Measurements from ENCODE around the gene RPL32. TPM values are rescaled to one million over a fixed set of nuclear protein-coding genes. Genes with fewer than 3 reads are reported as not detected.

Gene RPL32
- total RNA-seq, 1 donor from 2014 or later = 2,996 TPM

DNA sequence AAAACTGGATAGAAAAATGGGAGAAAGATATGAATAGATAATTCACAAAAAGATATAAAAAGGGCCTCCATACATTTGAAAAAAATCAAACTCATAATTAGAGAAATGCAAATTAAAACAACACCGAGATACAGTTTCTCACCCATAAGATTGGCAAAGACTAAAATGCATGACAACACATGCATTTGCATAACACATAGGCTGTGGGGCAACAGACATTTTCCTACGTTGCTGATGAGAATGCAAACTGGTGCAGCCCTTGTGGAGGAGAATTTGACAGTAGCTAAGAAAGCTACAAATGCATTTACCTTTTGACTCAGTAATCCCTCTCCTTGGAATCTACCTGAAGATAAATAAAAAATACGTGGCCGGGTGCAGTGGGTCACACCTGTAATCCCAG, 56.3 kb downstream of the RPL32 start:
- ChIA-PET CTCF (no interaction called here), POLR2A (no interaction called here)
- TF ChIP-seq, protein P1, sequence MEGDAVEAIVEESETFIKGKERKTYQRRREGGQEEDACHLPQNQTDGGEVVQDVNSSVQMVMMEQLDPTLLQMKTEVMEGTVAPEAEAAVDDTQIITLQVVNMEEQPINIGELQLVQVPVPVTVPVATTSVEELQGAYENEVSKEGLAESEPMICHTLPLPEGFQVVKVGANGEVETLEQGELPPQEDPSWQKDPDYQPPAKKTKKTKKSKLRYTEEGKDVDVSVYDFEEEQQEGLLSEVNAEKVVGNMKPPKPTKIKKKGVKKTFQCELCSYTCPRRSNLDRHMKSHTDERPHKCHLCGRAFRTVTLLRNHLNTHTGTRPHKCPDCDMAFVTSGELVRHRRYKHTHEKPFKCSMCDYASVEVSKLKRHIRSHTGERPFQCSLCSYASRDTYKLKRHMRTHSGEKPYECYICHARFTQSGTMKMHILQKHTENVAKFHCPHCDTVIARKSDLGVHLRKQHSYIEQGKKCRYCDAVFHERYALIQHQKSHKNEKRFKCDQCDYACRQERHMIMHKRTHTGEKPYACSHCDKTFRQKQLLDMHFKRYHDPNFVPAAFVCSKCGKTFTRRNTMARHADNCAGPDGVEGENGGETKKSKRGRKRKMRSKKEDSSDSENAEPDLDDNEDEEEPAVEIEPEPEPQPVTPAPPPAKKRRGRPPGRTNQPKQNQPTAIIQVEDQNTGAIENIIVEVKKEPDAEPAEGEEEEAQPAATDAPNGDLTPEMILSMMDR (IDR thresholded peaks at IDR 0.05) = no peak
- Mint-ChIP-seq H3K27ac (no peak overlapping the region), H3K4me1 (no peaks in the 10 kb centered on the region), H3K36me3 (ENCODE audit: low read depth) (no peaks in the 10 kb centered on the region), H3K27me3 (peaks cover 21% of the 10 kb centered on the region), H3K4me3 (no peak overlapping the region), H3K9me3 (no peaks in the 10 kb centered on the region)
- no peak for DNase-seq
- no peak for ATAC-seq (ENCODE audit: low read depth)
- intact Hi-C loops (cut with micrococcal nuclease) = no loop called here

Other genes with a start within 250 kb of the RPL32 start
- gene RAF1, start 177.4 kb downstream of the RPL32 start, total RNA-seq = 89.9 and 103 TPM in 2 replicates
- gene TMEM40, start 82.3 kb downstream of the RPL32 start, total RNA-seq = not detected in 2 replicates
- 0.22 and 0.42 TPM in 2 replicates for gene CAND2, start 44.9 kb downstream of the RPL32 start, total RNA-seq
- gene IQSEC1, start 231.9 kb upstream of the RPL32 start, total RNA-seq = 260 and 296 TPM in 2 replicates

Data from activated B cell treated with CpG ODN at 0.5 μM for 24 hours (primary cell).